Osteoblast (primary cell): ENCODE measurements around the gene MAP6. TPM values are rescaled to one million over a fixed set of nuclear protein-coding genes. Genes with fewer than 3 reads are reported as not detected.

Source experiments
- DNase-seq: peaks from one replicate; pipeline ENCODE4 v3.0.0; 2011; ENCODE audit warnings: low spot score, mixed read lengths; ENCODE audit not compliant: insufficient read length; ENCODE audit errors: missing footprints
- H2AFZ ChIP-seq: 2 replicates; pipeline ENCODE4 v1.6.0; 2011; ENCODE audit warnings: mild to moderate bottlenecking, low read length
- H3K27ac ChIP-seq: 2 replicates; pipeline ENCODE4 v1.5.1; 2011; ENCODE audit warnings: mild to moderate bottlenecking, low read depth, low read length, moderate library complexity
- H3K27me3 ChIP-seq: 2 replicates; pipeline ENCODE4 v1.6.0; 2012; ENCODE audit warnings: mild to moderate bottlenecking, control low read depth, inconsistent platforms, low read length, moderate library complexity; ENCODE audit not compliant: insufficient read depth
- H3K36me3 ChIP-seq: 2 replicates; pipeline ENCODE4 v1.5.1; 2011; ENCODE audit warnings: mild to moderate bottlenecking, low read length, control low read depth, moderate library complexity; ENCODE audit not compliant: insufficient read depth
- H3K4me1 ChIP-seq: 2 replicates; pipeline ENCODE4 v1.5.1; 2011; ENCODE audit warnings: mild to moderate bottlenecking, low read length, control low read depth, moderate library complexity; ENCODE audit not compliant: insufficient read depth
- H3K4me2 ChIP-seq: 2 replicates; pipeline ENCODE4 v1.6.0; 2011; ENCODE audit warnings: mild to moderate bottlenecking, low read length; ENCODE audit not compliant: insufficient read depth
- H3K4me3 ChIP-seq: fragments of 200-600 bp; sonication (generic); 3 replicates; pipeline ENCODE4 v1.5.1; 2012; ENCODE audit warnings: mild to moderate bottlenecking, low read length, inconsistent platforms; ENCODE audit not compliant: insufficient read depth
- H3K79me2 ChIP-seq: 2 replicates; pipeline ENCODE4 v1.6.0; 2012; ENCODE audit warnings: mild to moderate bottlenecking, low read length, control low read depth, inconsistent platforms; ENCODE audit not compliant: insufficient read depth
- H3K9me3 ChIP-seq: 2 replicates; pipeline ENCODE4 v1.5.1; 2011; ENCODE audit warnings: low read depth, low read length, control low read depth
- H4K20me1 ChIP-seq: 2 replicates; pipeline ENCODE4 v1.6.0; 2012; ENCODE audit warnings: mild to moderate bottlenecking, low read length, control low read depth; ENCODE audit not compliant: insufficient read depth
- CTCF ChIP-seq: IDR thresholded peaks from 2 replicates; pipeline ENCODE4 v1.5.1; 2011; ENCODE audit warnings: mild to moderate bottlenecking, low read depth, low read length, moderate library complexity; ENCODE audit errors: extremely low read depth
- total RNA-seq: library from RNA; depleted of rRNA; stranded (reverse); fragments of >200 nt; gene quantifications from 2 replicates; pipeline ENCODE4 v1.2.3, GENCODE V29; 2012

Gene MAP6
- total RNA-seq, 1 donor = 0.72 TPM

GRCh38 chr11:75542088-75542438, 126.8 kb downstream of the MAP6 start:
- H3K4me1 ChIP-seq = no peaks in the 10 kb centered on the region
- H3K27me3 ChIP-seq = peaks cover 10% of the 10 kb centered on the region
- H4K20me1 ChIP-seq = no peaks in the 10 kb centered on the region
- no peak for TF ChIP-seq CTCF
- no peak overlapping the region for H3K4me3 ChIP-seq
- H3K9me3 ChIP-seq = no peaks in the 10 kb centered on the region
- H3K27ac ChIP-seq = no peak overlapping the region
- no peak overlapping the region for H2AFZ ChIP-seq
- no peaks in the 10 kb centered on the region for H3K36me3 ChIP-seq
- DNase-seq = no peak
- no peak overlapping the region for H3K4me2 ChIP-seq
- H3K79me2 ChIP-seq = no peaks in the 10 kb centered on the region

- peak; percentile 67 for DNase-seq
- TF ChIP-seq CTCF = no peak
- no peak overlapping the region for H3K4me2 ChIP-seq
Measured at GRCh38 chr11:75541193-75542087, 127.4 kb downstream of the MAP6 start.

GRCh38 chr11:75539459-75540334, 129.1 kb downstream of the MAP6 start:
- no peak overlapping the region for H2AFZ ChIP-seq
- no peaks in the 10 kb centered on the region for H3K36me3 ChIP-seq
- no peaks in the 10 kb centered on the region for H3K9me3 ChIP-seq
- H3K4me3 ChIP-seq = no peak overlapping the region
- H3K4me2 ChIP-seq = no peak overlapping the region
- no peaks in the 10 kb centered on the region for H3K79me2 ChIP-seq
- peak; percentile 31 for DNase-seq
- H3K27me3 ChIP-seq = peaks cover 3% of the 10 kb centered on the region
- H4K20me1 ChIP-seq = no peaks in the 10 kb centered on the region
- H3K27ac ChIP-seq = no peak overlapping the region
- no peak for TF ChIP-seq CTCF
- H3K4me1 ChIP-seq = no peaks in the 10 kb centered on the region

More at GRCh38 chr11:75541193-75542087, 127.4 kb downstream of the MAP6 start:
- peaks cover 10% of the 10 kb centered on the region for H3K27me3 ChIP-seq
- no peak overlapping the region for H2AFZ ChIP-seq
- no peak overlapping the region for H3K27ac ChIP-seq
- no peaks in the 10 kb centered on the region for H3K79me2 ChIP-seq
- H3K36me3 ChIP-seq = no peaks in the 10 kb centered on the region
- no peaks in the 10 kb centered on the region for H3K4me1 ChIP-seq
- no peak overlapping the region for H3K4me3 ChIP-seq
- no peaks in the 10 kb centered on the region for H4K20me1 ChIP-seq
- no peaks in the 10 kb centered on the region for H3K9me3 ChIP-seq
